CD4-positive, alpha-beta T cell (primary cell): ENCODE results near the gene ACADSB. TPM values are rescaled to one million over a fixed set of nuclear protein-coding genes. Genes with fewer than 3 reads are reported as not detected.

ENCODE experiments used
- ATAC-seq: fragments of 200-7000 bp; cut with Tn5 transposase; one replicate; pipeline ENCODE4 v1.10.0; 2022; ENCODE audit warnings: mild to moderate bottlenecking; ENCODE audit not compliant: poor library complexity
- CTCF ChIA-PET: fragments of 350-600 bp; sonication (Branson Sonifier 250); formaldehyde crosslinking; loops from one replicate; lab custom pipeline; 2021; ENCODE audit warnings: antibody characterized with exemption, inconsistent platforms; lab: Charles Lee
- POLR2A ChIA-PET: fragments of 350-600 bp; sonication (Branson Sonifier 250); formaldehyde crosslinking; loops from one replicate; lab custom pipeline; 2021; ENCODE audit warnings: antibody characterized with exemption, inconsistent platforms; lab: Charles Lee
- DNase-seq, 14 experiments: peaks; one replicate each; pipeline ENCODE4 v3.0.0-alpha.2; 2013 to 2020; ENCODE audit warnings: mixed read lengths in 2 of 14
- H3K27ac ChIP-seq, 2 donors: one replicate each; pipeline versions ENCODE4 v1.5.1 to v1.7.0; 2013; ENCODE audit warnings: low read length in 2 of 2, low read depth in 1 of 2, mild to moderate bottlenecking in 1 of 2
- H3K27me3 ChIP-seq, 2 experiments: 1 replicate in 1 of 2; 2 replicates in 1 of 2; pipeline versions ENCODE4 v1.6.1 to v1.7.0; 2013; ENCODE audit warnings: low read length in 2 of 2, control low read depth in 1 of 2, mild to moderate bottlenecking in 1 of 2, moderate library complexity in 1 of 2; ENCODE audit not compliant: insufficient read depth in 2 of 2, control insufficient read depth in 1 of 2
- H3K36me3 ChIP-seq: one replicate; pipeline ENCODE4 v1.6.1; 2013; ENCODE audit warnings: low read length, control low read depth; ENCODE audit not compliant: insufficient read depth
- H3K4me1 ChIP-seq: one replicate; pipeline ENCODE4 v1.6.1; 2013; ENCODE audit warnings: low read length, control low read depth; ENCODE audit not compliant: insufficient read depth
- H3K4me3 ChIP-seq: one replicate; pipeline ENCODE4 v1.5.1; 2013; ENCODE audit warnings: mild to moderate bottlenecking, low read length, moderate library complexity
- H3K9me3 ChIP-seq, 2 experiments: 1 replicate in 1 of 2; 2 replicates in 1 of 2; pipeline versions ENCODE4 v1.6.1 to v1.7.0; 2013; ENCODE audit warnings: low read length in 2 of 2, mild to moderate bottlenecking in 2 of 2, control low read depth in 1 of 2, moderate library complexity in 1 of 2; ENCODE audit not compliant: control insufficient read depth in 1 of 2, insufficient read depth in 1 of 2
- H3K27ac Mint-ChIP-seq: one replicate; pipeline ENCODE4 v1.8.0; 2020; ENCODE audit warnings: mixed read lengths
- H3K27me3 Mint-ChIP-seq: one replicate; pipeline ENCODE4 v1.8.0; 2021; ENCODE audit warnings: mixed read lengths
- H3K36me3 Mint-ChIP-seq: one replicate; pipeline ENCODE4 v1.8.0; 2021; ENCODE audit warnings: low read depth, mixed read lengths
- H3K4me1 Mint-ChIP-seq: one replicate; pipeline ENCODE4 v1.8.0; 2021; ENCODE audit warnings: low read depth, mixed read lengths
- H3K4me3 Mint-ChIP-seq: one replicate; pipeline ENCODE4 v1.8.0; 2020; ENCODE audit warnings: mild to moderate bottlenecking, mixed read lengths
- H3K9me3 Mint-ChIP-seq: one replicate; pipeline ENCODE4 v1.8.0; 2020; ENCODE audit warnings: mixed read lengths
- CTCF ChIP-seq: fragments of 200-600 bp; IDR thresholded peaks from one replicate; pipeline ENCODE4 v1.8.0; 2022; ENCODE audit warnings: antibody characterized with exemption, mild to moderate bottlenecking
- intact Hi-C, 2 experiments: fragments of 100-400 bp; cut with DNase I in 1 of 2; cut with micrococcal nuclease in 1 of 2; formaldehyde crosslinking; loops; one replicate each; pipeline versions ENCODE4 v1.15.1 to v1.9.0; 2023 to 2025; cut with DNase I, micrococcal nuclease
- total RNA-seq, 174 experiments: library from RNA in 2 of 174; stranded (reverse) in 2 of 174; gene quantifications; one replicate each; pipeline ENCODE4 v1.2.3 and lab custom pipeline; 2021 to 2026

Gene ACADSB
- total RNA-seq, 2 experiments from 2014 or later = 16.6 to 17.9 TPM

GRCh38 chr10:123018531-123018930 is 9.7 kb downstream of the ACADSB start:
- H3K36me3 ChIP-seq = peaks cover 2% of the 10 kb centered on the region
- ATAC-seq (no peak), DNase-seq (no peak)
- H3K4me1 Mint-ChIP-seq = peaks cover 10% of the 10 kb centered on the region
- H3K9me3 Mint-ChIP-seq = no peaks in the 10 kb centered on the region
- H3K27me3 ChIP-seq = no peaks in the 10 kb centered on the region
- no peak overlapping the region for H3K4me3 ChIP-seq
- H3K36me3 Mint-ChIP-seq = peaks cover 4% of the 10 kb centered on the region
- POLR2A ChIA-PET = no interaction called here
- no peaks in the 10 kb centered on the region for H3K27me3 Mint-ChIP-seq
- no peaks in the 10 kb centered on the region for H3K4me1 ChIP-seq
- CTCF ChIA-PET = no interaction called here
- intact Hi-C loops = loop anchor here in 1 of 2 experiments (10.0 kb wide), 2 partner anchors 1044 to 1396 kb away; partner anchors contain the start of genes NSMCE4A and OAT
- no peak overlapping the region for H3K27ac ChIP-seq
- TF ChIP-seq CTCF = no peak
- H3K9me3 ChIP-seq = no peaks in the 10 kb centered on the region
- no peak overlapping the region for H3K4me3 Mint-ChIP-seq
- H3K27ac Mint-ChIP-seq = no peak overlapping the region

GRCh38 chr10:123019264-123019663 is 10.5 kb downstream of the ACADSB start:
- Mint-ChIP-seq H3K4me3 (no peak overlapping the region), H3K4me1 (peaks cover 10% of the 10 kb centered on the region), H3K36me3 (peaks cover 4% of the 10 kb centered on the region), H3K27me3 (no peaks in the 10 kb centered on the region), H3K27ac (no peak overlapping the region), H3K9me3 (no peaks in the 10 kb centered on the region)
- Histone ChIP-seq H3K9me3 (no peaks in the 10 kb centered on the region), H3K4me3 (no peak overlapping the region), H3K36me3 (no peaks in the 10 kb centered on the region), H3K27me3 (no peaks in the 10 kb centered on the region), H3K4me1 (no peaks in the 10 kb centered on the region), H3K27ac (no peak overlapping the region)
- ChIA-PET POLR2A (no interaction called here), CTCF (interaction anchor here (0.6 kb wide), 1 partner anchor 106 kb away, joined by 3 read pairs; no protein-coding TSS in a partner anchor)
- no peak for TF ChIP-seq CTCF
- ATAC-seq (no peak), DNase-seq (no peak)
- intact Hi-C loops = loop anchor here in 1 of 2 experiments (10.0 kb wide), 2 partner anchors 1044 to 1396 kb away; partner anchors contain the start of genes NSMCE4A and OAT

GRCh38 chr10:123019941-123020703 is 11.3 kb downstream of the ACADSB start:
- Histone ChIP-seq H3K27me3 (no peaks in the 10 kb centered on the region), H3K4me3 (no peak overlapping the region), H3K9me3 (no peaks in the 10 kb centered on the region), H3K36me3 (no peaks in the 10 kb centered on the region), H3K4me1 (no peaks in the 10 kb centered on the region), H3K27ac (no peak overlapping the region)
- no peaks in the 10 kb centered on the region for H3K27me3 Mint-ChIP-seq
- no peak for ATAC-seq
- intact Hi-C loops = loop anchor here in 1 of 2 experiments (10.0 kb wide), 2 partner anchors 1045 to 1395 kb away; partner anchors contain the start of genes NSMCE4A and OAT
- peaks cover 9% of the 10 kb centered on the region for H3K4me1 Mint-ChIP-seq
- no peak for DNase-seq
- no peak overlapping the region for H3K27ac Mint-ChIP-seq
- ChIA-PET CTCF (no interaction called here), POLR2A (no interaction called here)
- no peak for TF ChIP-seq CTCF
- no peak overlapping the region for H3K4me3 Mint-ChIP-seq
- no peaks in the 10 kb centered on the region for H3K9me3 Mint-ChIP-seq
- peaks cover 3% of the 10 kb centered on the region for H3K36me3 Mint-ChIP-seq
